Activated B cell treated with CpG ODN at 0.5 μM for 24 hours (primary cell): Measurements from ENCODE around the gene ESYT2. TPM values are rescaled to one million over a fixed set of nuclear protein-coding genes. Genes with fewer than 3 reads are reported as not detected.
"Not testable (repeated sequence)": the region's sequence is repeated elsewhere in the genome, so short reads cannot be mapped to it uniquely, and the experiment has no call there.

Source experiments
- ATAC-seq: fragments of 200-7000 bp; cut with Tn5 transposase; one replicate; pipeline ENCODE4 v1.10.0; 2021; ENCODE audit warnings: low read depth, mild to moderate bottlenecking, moderate library complexity
- CTCF ChIA-PET: fragments of 350-600 bp; sonication (Branson Sonifier 250); formaldehyde crosslinking; loops from one replicate; lab custom pipeline; 2021; ENCODE audit warnings: antibody characterized with exemption; lab: Charles Lee
- POLR2A ChIA-PET: fragments of 350-600 bp; sonication (Branson Sonifier 250); formaldehyde crosslinking; loops from one replicate; lab custom pipeline; 2021; ENCODE audit warnings: antibody characterized with exemption; lab: Charles Lee
- DNase-seq: peaks from one replicate; pipeline ENCODE4 v3.0.0; 2022
- H3K27ac Mint-ChIP-seq: one replicate; pipeline ENCODE4 v1.8.0; 2020; ENCODE audit warnings: mixed read lengths
- H3K27me3 Mint-ChIP-seq: one replicate; pipeline ENCODE4 v1.8.0; 2021; ENCODE audit warnings: mixed read lengths
- H3K36me3 Mint-ChIP-seq: one replicate; pipeline ENCODE4 v1.8.0; 2021; ENCODE audit warnings: low read depth, mixed read lengths
- H3K4me1 Mint-ChIP-seq: one replicate; pipeline ENCODE4 v1.8.0; 2021; ENCODE audit warnings: mixed read lengths
- H3K4me3 Mint-ChIP-seq: one replicate; pipeline ENCODE4 v1.8.0; 2020; ENCODE audit warnings: mild to moderate bottlenecking, mixed read lengths
- H3K9me3 Mint-ChIP-seq: one replicate; pipeline ENCODE4 v1.8.0; 2020; ENCODE audit warnings: mixed read lengths
- CTCF ChIP-seq: fragments of 200-600 bp; IDR thresholded peaks from one replicate; pipeline ENCODE4 v1.8.0; 2022; ENCODE audit warnings: antibody characterized with exemption, mild to moderate bottlenecking
- intact Hi-C: fragments of 100-400 bp; cut with micrococcal nuclease; formaldehyde crosslinking; loops from one replicate; pipeline ENCODE4 v1.15.1; 2024
- total RNA-seq: library from RNA; stranded (reverse); gene quantifications from 2 replicates; pipeline ENCODE4 v1.2.3, GENCODE V29; 2022

Gene ESYT2
- total RNA-seq, 1 donor from 2014 or later, result 21.3 TPM

DNA sequence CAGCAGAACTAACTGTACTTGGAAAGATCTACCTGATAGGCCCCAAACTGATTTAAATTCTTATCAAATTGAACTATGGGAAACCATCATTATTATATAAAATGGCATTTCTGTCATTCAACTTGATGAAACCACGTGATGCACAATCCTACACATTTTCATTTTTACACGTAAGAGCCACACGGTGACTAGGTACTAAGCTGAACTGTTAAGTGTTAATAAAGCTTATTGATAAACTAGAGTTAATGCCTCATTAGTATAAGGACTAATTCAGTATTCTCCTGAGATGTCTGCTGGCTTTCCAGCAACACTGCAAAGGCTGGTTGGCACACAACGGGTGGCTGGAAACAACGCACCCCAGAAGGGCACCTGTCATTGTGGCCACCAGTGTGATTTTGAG lies 129.3 kb downstream of the ESYT2 start:
- Mint-ChIP-seq H3K36me3 (peaks cover 4% of the 10 kb centered on the region), H3K27ac (no peak overlapping the region), H3K4me1 (peaks cover 18% of the 10 kb centered on the region), H3K9me3 (no peaks in the 10 kb centered on the region), H3K4me3 (no peak overlapping the region), H3K27me3 (no peaks in the 10 kb centered on the region)
- intact Hi-C loops, result loop anchor here (5.0 kb wide), 1 partner anchor 88 kb away; no protein-coding TSS in a partner anchor
- ATAC-seq, result no peak
- ChIA-PET CTCF (no interaction called here), POLR2A (no interaction called here)
- no peak for TF ChIP-seq CTCF
- no peak for DNase-seq

GRCh38 chr7:158699341-158699740 lies 130.0 kb downstream of the ESYT2 start:
- ChIA-PET POLR2A (interaction anchor here (0.5 kb wide), 1 partner anchor 1084 kb away, joined by 3 read pairs; no protein-coding TSS in a partner anchor), CTCF (no interaction called here)
- no peak for DNase-seq
- no peak for TF ChIP-seq CTCF
- peaks cover 3% of the 10 kb centered on the region for H3K36me3 Mint-ChIP-seq
- no peak for ATAC-seq
- H3K27me3 Mint-ChIP-seq, result no peaks in the 10 kb centered on the region
- no peak overlapping the region for H3K27ac Mint-ChIP-seq
- intact Hi-C loops, result no loop called here
- H3K4me3 Mint-ChIP-seq, result no peak overlapping the region
- no peaks in the 10 kb centered on the region for H3K9me3 Mint-ChIP-seq
- peaks cover 13% of the 10 kb centered on the region for H3K4me1 Mint-ChIP-seq

DNA sequence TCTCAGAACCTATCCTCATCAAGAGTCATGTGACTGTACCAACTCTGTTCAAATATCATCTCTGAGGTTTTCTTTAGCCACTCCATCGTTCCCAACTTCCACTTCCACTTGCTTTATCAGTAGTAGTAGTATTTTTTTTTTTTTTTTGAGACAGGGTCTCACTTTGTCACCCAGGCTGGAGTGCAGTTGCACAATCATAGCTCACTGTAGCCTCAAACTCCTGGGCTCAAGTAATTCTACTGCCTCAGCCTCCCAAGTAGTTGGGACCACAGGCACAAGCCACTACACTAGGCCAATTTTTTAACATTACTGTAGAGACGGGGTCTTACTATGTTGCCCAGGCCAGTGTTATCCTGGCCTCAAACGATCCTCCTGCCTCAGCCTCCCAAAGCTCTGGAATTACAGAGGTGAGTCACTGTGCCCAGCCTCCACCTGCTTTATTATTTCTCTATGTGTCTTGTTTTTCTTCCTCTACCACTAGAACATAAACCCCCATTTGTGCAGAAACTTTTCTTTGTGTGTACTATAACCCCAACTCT lies 130.6 kb downstream of the ESYT2 start:
- H3K27me3 Mint-ChIP-seq, result no peaks in the 10 kb centered on the region
- peaks cover 3% of the 10 kb centered on the region for H3K36me3 Mint-ChIP-seq
- CTCF ChIA-PET, result interaction anchor here (4.8 kb wide), 1 partner anchor 278 kb away, joined by 78 read pairs; no protein-coding TSS in a partner anchor
- H3K27ac Mint-ChIP-seq, result no peak overlapping the region
- POLR2A ChIA-PET, result interaction anchor here (0.5 kb wide), 1 partner anchor 1083 kb away, joined by 3 read pairs; no protein-coding TSS in a partner anchor
- ATAC-seq (no peak), DNase-seq (no peak)
- no peak overlapping the region for H3K4me3 Mint-ChIP-seq
- intact Hi-C loops, result no loop called here
- peaks cover 13% of the 10 kb centered on the region for H3K4me1 Mint-ChIP-seq
- H3K9me3 Mint-ChIP-seq, result no peaks in the 10 kb centered on the region
- no peak for TF ChIP-seq CTCF

DNA sequence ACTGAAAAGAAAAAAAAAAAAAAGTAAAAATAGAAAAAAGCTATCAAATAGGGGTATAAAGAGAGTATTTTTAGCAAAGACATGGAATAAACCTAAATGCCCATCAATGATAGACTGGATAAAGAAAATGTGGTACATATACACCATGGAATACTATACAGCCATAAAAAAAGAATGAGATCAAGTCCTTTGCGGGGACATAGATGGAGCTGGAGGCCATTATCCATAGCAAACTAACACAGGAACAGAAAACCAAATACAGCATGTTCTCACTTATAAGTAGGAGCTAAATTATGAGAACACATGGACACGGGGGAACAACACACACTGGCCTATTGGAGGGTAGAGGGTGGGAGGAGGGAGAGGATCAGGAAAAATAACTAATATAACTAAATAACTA lies 131.7 kb downstream of the ESYT2 start:
- H3K4me1 Mint-ChIP-seq, H3K4me3 Mint-ChIP-seq, DNase-seq, H3K36me3 Mint-ChIP-seq, POLR2A ChIA-PET, H3K27me3 Mint-ChIP-seq, H3K9me3 Mint-ChIP-seq, H3K27ac Mint-ChIP-seq, ATAC-seq: not testable (repeated sequence)
- CTCF ChIA-PET, result interaction anchor here (4.8 kb wide), 1 partner anchor 279 kb away, joined by 78 read pairs; no protein-coding TSS in a partner anchor
- intact Hi-C loops, result loop anchor here (2.0 kb wide), 1 partner anchor 131 kb away; the partner anchor contains the start of gene ESYT2

GRCh38 chr7:158695726-158696452 lies 133.4 kb downstream of the ESYT2 start:
- ChIA-PET CTCF (interaction anchor here (0.6 to 4.8 kb wide), 4 partner anchors 9 to 281 kb away, joined by 3 to 78 read pairs (median 4); partner anchors contain the start of gene NCAPG2), POLR2A (interaction anchor here (0.6 kb wide), 1 partner anchor 9 kb away, joined by 4 read pairs; the partner anchor contains the start of gene NCAPG2)
- intact Hi-C loops, result loop anchor here (2.0 kb wide), 1 partner anchor 133 kb away; the partner anchor contains the start of gene ESYT2
- DNase-seq (no peak), ATAC-seq (peak; percentile 94)
- no peaks in the 10 kb centered on the region for H3K27me3 Mint-ChIP-seq
- H3K27ac Mint-ChIP-seq, result peak overlapping the region; percentile 52
- peaks cover 9% of the 10 kb centered on the region for H3K4me1 Mint-ChIP-seq
- H3K36me3 Mint-ChIP-seq, result peaks cover 4% of the 10 kb centered on the region
- H3K4me3 Mint-ChIP-seq, result peak overlapping the region; percentile 35
- H3K9me3 Mint-ChIP-seq, result no peaks in the 10 kb centered on the region
- no peak for TF ChIP-seq CTCF
